ENCODE measurements around the gene KRT85.
"Not testable (repeated sequence)": the region's sequence is repeated elsewhere in the genome, so short reads cannot be mapped to it uniquely, and the experiment has no call there.

Gene KRT85

GRCh38 chr12:52317468-52318052 is 49.7 kb downstream of the KRT85 start:
- DNase-seq (ENCODE audit: insufficient read length, low spot score) (no peak), FAIRE-seq (no peak)
- TF ChIP-seq POLR2A (IDR thresholded peaks at IDR 0.05; ENCODE audit: low read depth, low read length): no peak
- TF ChIP-seq POLR2AphosphoS5 (IDR thresholded peaks at IDR 0.05; ENCODE audit: low read depth, low read length): no peak
- TF ChIP-seq POU2F2 (IDR thresholded peaks at IDR 0.05; ENCODE audit: low read depth, low read length): no peak
- no peak for TF ChIP-seq SPI1 (IDR thresholded peaks at IDR 0.05; ENCODE audit: low read depth, low read length)
- TF ChIP-seq PAX5 (IDR thresholded peaks at IDR 0.05; ENCODE audit: insufficient read depth, low read length, severe bottlenecking): no peak
- no peak for TF ChIP-seq TAF1 (IDR thresholded peaks at IDR 0.05; ENCODE audit: low read depth, low read length)

GRCh38 chr12:52316701-52317100 is 50.6 kb downstream of the KRT85 start:
- no peak for FAIRE-seq
- TF ChIP-seq PAX5 (IDR thresholded peaks at IDR 0.05; ENCODE audit: insufficient read depth, low read length, severe bottlenecking) (no peak), POLR2A (IDR thresholded peaks at IDR 0.05; ENCODE audit: low read depth, low read length) (no peak), SPI1 (IDR thresholded peaks at IDR 0.05; ENCODE audit: low read depth, low read length) (no peak)
- DNase-seq (ENCODE audit: insufficient read length, low spot score): no peak

- no peak for FAIRE-seq
- TF ChIP-seq POLR2A (IDR thresholded peaks at IDR 0.05; ENCODE audit: low read depth, low read length): no peak
- TF ChIP-seq POLR2AphosphoS5 (IDR thresholded peaks at IDR 0.05; ENCODE audit: low read depth, low read length): no peak
- no peak for TF ChIP-seq PAX5 (IDR thresholded peaks at IDR 0.05; ENCODE audit: insufficient read depth, low read length, severe bottlenecking)
- no peak for TF ChIP-seq SPI1 (IDR thresholded peaks at IDR 0.05; ENCODE audit: low read depth, low read length)
- TF ChIP-seq POU2F2 (IDR thresholded peaks at IDR 0.05; ENCODE audit: low read depth, low read length): no peak
- TF ChIP-seq TAF1 (IDR thresholded peaks at IDR 0.05; ENCODE audit: low read depth, low read length): no peak
- DNase-seq (ENCODE audit: insufficient read length, low spot score): no peak
Observed at GRCh38 chr12:52316290-52316689, 51.0 kb downstream of the KRT85 start.

- not testable (repeated sequence) for FAIRE-seq; DNase-seq (ENCODE audit: insufficient read length, low spot score)
Observed at GRCh38 chr12:52315721-52316120, 51.6 kb downstream of the KRT85 start.

- FAIRE-seq (no peak), DNase-seq (ENCODE audit: insufficient read length, low spot score) (no peak)
- TF ChIP-seq PAX5 (IDR thresholded peaks at IDR 0.05; ENCODE audit: insufficient read depth, low read length, severe bottlenecking): no peak
- TF ChIP-seq POLR2AphosphoS5 (IDR thresholded peaks at IDR 0.05; ENCODE audit: low read depth, low read length): no peak
- no peak for TF ChIP-seq SPI1 (IDR thresholded peaks at IDR 0.05; ENCODE audit: low read depth, low read length)
- no peak for TF ChIP-seq POU2F2 (IDR thresholded peaks at IDR 0.05; ENCODE audit: low read depth, low read length)
- no peak for TF ChIP-seq TAF1 (IDR thresholded peaks at IDR 0.05; ENCODE audit: low read depth, low read length)
- TF ChIP-seq POLR2A (IDR thresholded peaks at IDR 0.05; ENCODE audit: low read depth, low read length): no peak
Observed at GRCh38 chr12:52314511-52314910, 52.8 kb downstream of the KRT85 start.

GRCh38 chr12:52313926-52314325 is 53.4 kb downstream of the KRT85 start:
- no peak for FAIRE-seq

GRCh38 chr12:52313461-52313860 is 53.8 kb downstream of the KRT85 start:
- DNase-seq (ENCODE audit: insufficient read length, low spot score) (no peak), FAIRE-seq (no peak)
- TF ChIP-seq POU2F2 (IDR thresholded peaks at IDR 0.05; ENCODE audit: low read depth, low read length): no peak
- no peak for TF ChIP-seq SPI1 (IDR thresholded peaks at IDR 0.05; ENCODE audit: low read depth, low read length)
- no peak for TF ChIP-seq PAX5 (IDR thresholded peaks at IDR 0.05; ENCODE audit: insufficient read depth, low read length, severe bottlenecking)
- no peak for TF ChIP-seq POLR2A (IDR thresholded peaks at IDR 0.05; ENCODE audit: low read depth, low read length)
- TF ChIP-seq POLR2AphosphoS5 (IDR thresholded peaks at IDR 0.05; ENCODE audit: low read depth, low read length): no peak
- no peak for TF ChIP-seq TAF1 (IDR thresholded peaks at IDR 0.05; ENCODE audit: low read depth, low read length)

More at GRCh38 chr12:52313926-52314325, 53.4 kb downstream of the KRT85 start:
- TF ChIP-seq TAF1 (IDR thresholded peaks at IDR 0.05; ENCODE audit: low read depth, low read length): no peak
- no peak for TF ChIP-seq SPI1 (IDR thresholded peaks at IDR 0.05; ENCODE audit: low read depth, low read length)
- no peak for TF ChIP-seq POU2F2 (IDR thresholded peaks at IDR 0.05; ENCODE audit: low read depth, low read length)
- no peak for TF ChIP-seq POLR2AphosphoS5 (IDR thresholded peaks at IDR 0.05; ENCODE audit: low read depth, low read length)
- no peak for TF ChIP-seq PAX5 (IDR thresholded peaks at IDR 0.05; ENCODE audit: insufficient read depth, low read length, severe bottlenecking)
- TF ChIP-seq POLR2A (IDR thresholded peaks at IDR 0.05; ENCODE audit: low read depth, low read length): no peak
- DNase-seq (ENCODE audit: insufficient read length, low spot score): no peak

GRCh38 chr12:52312086-52312485 is 55.2 kb downstream of the KRT85 start:
- DNase-seq (ENCODE audit: insufficient read length, low spot score) (no peak), FAIRE-seq (no peak)
- no peak for TF ChIP-seq POU2F2 (IDR thresholded peaks at IDR 0.05; ENCODE audit: low read depth, low read length)
- TF ChIP-seq SPI1 (IDR thresholded peaks at IDR 0.05; ENCODE audit: low read depth, low read length): no peak
- TF ChIP-seq POLR2A (IDR thresholded peaks at IDR 0.05; ENCODE audit: low read depth, low read length): no peak
- no peak for TF ChIP-seq TAF1 (IDR thresholded peaks at IDR 0.05; ENCODE audit: low read depth, low read length)

- no peak for FAIRE-seq
- no peak for DNase-seq (ENCODE audit: insufficient read length, low spot score)
Observed at GRCh38 chr12:52311285-52311648, 56.0 kb downstream of the KRT85 start.

GRCh38 chr12:52310622-52311284 is 56.5 kb downstream of the KRT85 start:
- FAIRE-seq (no peak), DNase-seq (ENCODE audit: insufficient read length, low spot score) (no peak)
- TF ChIP-seq SPI1 (IDR thresholded peaks at IDR 0.05; ENCODE audit: low read depth, low read length) (no peak), TAF1 (IDR thresholded peaks at IDR 0.05; ENCODE audit: low read depth, low read length) (no peak), POU2F2 (IDR thresholded peaks at IDR 0.05; ENCODE audit: low read depth, low read length) (no peak), POLR2AphosphoS5 (IDR thresholded peaks at IDR 0.05; ENCODE audit: low read depth, low read length) (no peak), PAX5 (IDR thresholded peaks at IDR 0.05; ENCODE audit: insufficient read depth, low read length, severe bottlenecking) (no peak), POLR2A (IDR thresholded peaks at IDR 0.05; ENCODE audit: low read depth, low read length) (no peak)

More at GRCh38 chr12:52311285-52311648, 56.0 kb downstream of the KRT85 start:
- TF ChIP-seq PAX5 (IDR thresholded peaks at IDR 0.05; ENCODE audit: insufficient read depth, low read length, severe bottlenecking) (no peak), TAF1 (IDR thresholded peaks at IDR 0.05; ENCODE audit: low read depth, low read length) (no peak), SPI1 (IDR thresholded peaks at IDR 0.05; ENCODE audit: low read depth, low read length) (no peak), POLR2A (IDR thresholded peaks at IDR 0.05; ENCODE audit: low read depth, low read length) (no peak), POU2F2 (IDR thresholded peaks at IDR 0.05; ENCODE audit: low read depth, low read length) (no peak), POLR2AphosphoS5 (IDR thresholded peaks at IDR 0.05; ENCODE audit: low read depth, low read length) (no peak)
